Colonic mucosa (tissue), 4 donors: ENCODE results near the gene FAM210B. TPM values are rescaled to one million over a fixed set of nuclear protein-coding genes. Genes with fewer than 3 reads are reported as not detected.
A peak's percentile ranks its signal among the peaks of the same experiment; 100 is the strongest.
"Not testable (repeated sequence)": the region's sequence is repeated elsewhere in the genome, so short reads cannot be mapped to it uniquely, and the experiment has no call there.

Source experiments
- DNase-seq: peaks from one replicate; pipeline ENCODE4 v3.0.0-alpha.2; 2020
- H3K27ac ChIP-seq: fragments of 200-600 bp; one replicate; pipeline ENCODE4 v1.8.0; 2021
- H3K27me3 ChIP-seq: fragments of 200-600 bp; one replicate; pipeline ENCODE4 v1.8.0; 2021
- H3K36me3 ChIP-seq: fragments of 200-600 bp; one replicate; pipeline ENCODE4 v1.8.0; 2021
- H3K4me1 ChIP-seq: fragments of 200-600 bp; one replicate; pipeline ENCODE4 v1.8.0; 2021; ENCODE audit warnings: mild to moderate bottlenecking
- H3K4me3 ChIP-seq: fragments of 200-600 bp; one replicate; pipeline ENCODE4 v1.8.0; 2021
- H3K9ac ChIP-seq, 2 donors: one replicate each; pipeline ENCODE4 v1.7.0; 2013; ENCODE audit warnings: control low read depth in 2 of 2, low read depth in 2 of 2, low read length in 2 of 2
- H3K9me3 ChIP-seq: fragments of 200-600 bp; one replicate; pipeline ENCODE4 v1.8.0; 2021
- intact Hi-C: fragments of 100-400 bp; cut with DNase I; formaldehyde crosslinking; loops from one replicate; pipeline ENCODE4 v1.14.1; 2022
- total RNA-seq, 2 donors: library from RNA; stranded (reverse); fragmentation: NEBNext Ultra II Directional in 1 of 2; extraction: Animal tissue kit (Norgen Biotek cat#: 25700) in 1 of 2; gene quantifications; one replicate each; pipeline ENCODE4 v1.2.1, GENCODE V29; 2021
- TF ChIP-seq, protein P1 (sequence below): fragments of 200-600 bp; IDR thresholded peaks from one replicate; pipeline ENCODE4 v1.8.0; 2022; ENCODE audit warnings: antibody characterized with exemption, mild to moderate bottlenecking
- donor health status: healthy.
- donor health status: DM: no; HTN: no; CAD: no.
- donor health status: DM: no; HTN: no; CAD: no.

Gene FAM210B
- total RNA-seq, 2 donors from 2014 or later: 18.2 to 35.2 TPM

DNA sequence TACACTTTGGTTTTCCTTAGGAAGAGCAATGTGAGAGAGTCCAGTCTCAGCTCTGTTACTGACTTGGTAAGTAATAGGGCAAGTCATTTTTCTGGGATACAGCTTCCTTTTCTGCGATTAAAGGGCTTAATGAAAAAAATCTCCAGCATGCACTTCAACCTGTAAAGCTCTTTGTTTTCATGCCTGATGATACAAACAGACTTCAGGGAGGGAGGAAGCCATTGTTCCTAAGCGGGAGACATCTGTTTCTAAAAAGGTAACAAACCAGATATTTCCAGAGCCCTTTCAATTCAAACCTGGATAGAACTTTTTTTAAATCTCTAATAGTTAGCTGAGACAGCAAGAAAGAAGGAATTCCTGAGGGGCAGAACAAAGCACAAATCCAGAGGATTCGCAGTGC lies 48.1 kb downstream of the FAM210B start:
- no peaks in the 10 kb centered on the region for H3K9me3 ChIP-seq
- TF ChIP-seq, protein P1, sequence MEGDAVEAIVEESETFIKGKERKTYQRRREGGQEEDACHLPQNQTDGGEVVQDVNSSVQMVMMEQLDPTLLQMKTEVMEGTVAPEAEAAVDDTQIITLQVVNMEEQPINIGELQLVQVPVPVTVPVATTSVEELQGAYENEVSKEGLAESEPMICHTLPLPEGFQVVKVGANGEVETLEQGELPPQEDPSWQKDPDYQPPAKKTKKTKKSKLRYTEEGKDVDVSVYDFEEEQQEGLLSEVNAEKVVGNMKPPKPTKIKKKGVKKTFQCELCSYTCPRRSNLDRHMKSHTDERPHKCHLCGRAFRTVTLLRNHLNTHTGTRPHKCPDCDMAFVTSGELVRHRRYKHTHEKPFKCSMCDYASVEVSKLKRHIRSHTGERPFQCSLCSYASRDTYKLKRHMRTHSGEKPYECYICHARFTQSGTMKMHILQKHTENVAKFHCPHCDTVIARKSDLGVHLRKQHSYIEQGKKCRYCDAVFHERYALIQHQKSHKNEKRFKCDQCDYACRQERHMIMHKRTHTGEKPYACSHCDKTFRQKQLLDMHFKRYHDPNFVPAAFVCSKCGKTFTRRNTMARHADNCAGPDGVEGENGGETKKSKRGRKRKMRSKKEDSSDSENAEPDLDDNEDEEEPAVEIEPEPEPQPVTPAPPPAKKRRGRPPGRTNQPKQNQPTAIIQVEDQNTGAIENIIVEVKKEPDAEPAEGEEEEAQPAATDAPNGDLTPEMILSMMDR: no peak
- H3K4me1 ChIP-seq: no peaks in the 10 kb centered on the region
- H3K9ac ChIP-seq: no peak overlapping the region
- H3K36me3 ChIP-seq: peaks cover 5% of the 10 kb centered on the region
- intact Hi-C loops: no loop called here
- no peak overlapping the region for H3K27ac ChIP-seq
- H3K4me3 ChIP-seq: no peak overlapping the region
- no peak for DNase-seq
- H3K27me3 ChIP-seq: no peaks in the 10 kb centered on the region

DNA sequence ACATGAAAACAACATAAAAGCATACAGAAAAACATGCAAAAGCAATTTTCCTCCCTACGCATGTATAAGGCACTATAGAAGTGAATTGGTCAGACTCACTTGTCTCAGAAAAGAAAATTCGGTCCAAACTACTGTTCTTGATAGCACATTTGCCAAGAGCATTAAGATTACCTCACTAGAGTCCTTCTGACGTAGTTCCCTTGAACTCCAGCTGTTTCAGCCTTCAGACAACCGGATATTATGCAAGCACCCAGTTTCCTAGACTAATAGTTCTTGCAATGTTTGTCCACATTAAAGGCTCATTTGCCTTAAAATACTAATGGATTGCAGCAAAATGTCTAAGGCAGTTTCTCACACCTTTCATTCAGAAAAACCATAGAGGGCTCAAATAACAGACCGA lies 50.7 kb downstream of the FAM210B start:
- Histone ChIP-seq H3K36me3 (no peaks in the 10 kb centered on the region), H3K4me1 (no peaks in the 10 kb centered on the region), H3K27ac (no peak overlapping the region), H3K4me3 (no peak overlapping the region), H3K9ac (no peak overlapping the region), H3K9me3 (no peaks in the 10 kb centered on the region), H3K27me3 (no peaks in the 10 kb centered on the region)
- no peak for DNase-seq
- intact Hi-C loops: no loop called here
- TF ChIP-seq, protein P1: no peak

DNA sequence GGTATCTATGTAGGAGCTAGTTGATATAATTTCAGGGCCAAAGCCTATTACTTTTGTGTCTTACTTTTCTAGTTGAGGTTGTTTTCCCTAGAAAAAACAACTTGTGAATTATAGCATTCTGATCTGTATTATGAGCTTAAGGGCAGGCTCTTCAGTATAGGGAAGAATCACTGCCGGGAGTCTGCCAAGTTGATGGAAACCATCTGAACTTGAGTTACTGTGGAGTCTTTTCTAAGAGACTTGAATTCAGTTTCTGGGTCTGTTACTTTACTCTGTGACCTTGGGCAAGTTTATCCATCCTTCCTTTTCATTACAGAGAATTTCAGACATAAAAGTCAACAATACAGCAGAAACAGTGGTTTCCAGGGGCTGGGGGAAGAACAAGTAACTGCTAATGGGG lies 51.2 kb downstream of the FAM210B start:
- Histone ChIP-seq H3K9ac (no peak overlapping the region), H3K4me3 (no peak overlapping the region), H3K27me3 (no peaks in the 10 kb centered on the region), H3K4me1 (no peaks in the 10 kb centered on the region), H3K27ac (no peak overlapping the region), H3K9me3 (no peaks in the 10 kb centered on the region), H3K36me3 (no peaks in the 10 kb centered on the region)
- TF ChIP-seq, protein P1: no peak
- intact Hi-C loops: no loop called here
- DNase-seq: no peak

DNA sequence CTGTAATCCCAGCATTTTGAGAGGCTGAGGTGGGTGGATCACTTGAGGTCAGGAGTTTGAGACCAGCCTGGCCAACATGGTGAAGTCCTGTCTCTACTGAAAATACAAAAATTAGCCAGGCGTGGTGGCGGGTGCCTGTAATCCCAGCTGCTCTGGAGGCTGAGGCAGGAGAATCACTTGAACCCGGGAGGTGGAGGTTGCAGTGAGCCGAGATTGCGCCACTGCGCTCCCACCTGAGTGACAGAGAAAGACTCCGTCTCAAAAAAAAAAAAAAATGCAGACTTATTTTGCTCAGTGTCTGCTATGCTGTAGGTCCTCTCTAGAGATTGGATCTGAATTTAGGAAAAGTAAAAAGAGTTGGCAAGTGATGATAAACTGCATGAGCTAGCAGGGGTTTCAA lies 52.5 kb downstream of the FAM210B start:
- DNase-seq, intact Hi-C loops, H3K4me1 ChIP-seq, H3K9me3 ChIP-seq, H3K4me3 ChIP-seq, H3K36me3 ChIP-seq, H3K9ac ChIP-seq, H3K27me3 ChIP-seq: not testable (repeated sequence)
- H3K27ac ChIP-seq: peak overlapping the region; percentile 52

DNA sequence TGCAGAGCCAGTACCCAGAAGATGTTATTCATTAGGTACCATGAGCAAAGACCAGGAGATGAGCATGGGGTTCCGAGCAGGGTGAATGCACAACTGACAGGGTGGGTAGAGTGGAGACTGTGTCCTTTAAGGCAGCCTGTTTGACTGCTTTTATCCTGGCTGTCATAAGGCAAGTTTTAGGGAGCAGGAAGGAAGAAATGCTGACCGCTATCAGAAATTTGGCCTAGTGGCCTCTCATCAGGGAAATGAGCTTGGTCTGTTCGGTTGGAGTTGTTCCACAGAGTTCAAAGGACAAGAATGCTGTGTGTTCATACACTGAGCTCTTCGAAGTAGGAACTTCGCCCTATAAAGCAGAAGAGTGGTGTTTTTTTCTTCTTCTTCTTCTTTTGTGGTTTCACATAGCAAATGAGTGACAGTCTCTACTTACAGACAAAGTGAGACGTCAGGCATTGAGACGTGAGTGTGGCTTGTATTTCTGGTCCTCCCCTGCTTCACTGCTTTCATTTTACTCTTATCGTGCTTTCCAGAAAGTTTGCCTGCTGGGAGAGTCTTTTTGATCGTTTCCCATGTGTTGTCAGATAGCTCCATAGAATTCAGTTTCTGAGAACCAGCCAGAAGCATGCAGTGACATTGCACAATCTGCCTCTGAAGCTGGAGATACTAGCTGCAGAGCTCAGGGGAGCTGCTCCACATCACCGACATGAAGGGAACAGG lies 53.1 kb downstream of the FAM210B start, which contains the start of gene CASS4:
Gene CASS4, plus strand, starts transcription at position 502 of the 714 bp plus-strand sequence. Its CDS starts 199 bp downstream, at position 701.
- Histone ChIP-seq H3K9me3 (no peaks in the 10 kb centered on the region), H3K4me3 (no peak within 1 kb of the TSS), H3K27me3 (no peaks in the 10 kb centered on the region), H3K27ac (peak within 1 kb of the TSS; percentile 52), H3K9ac (peak within 1 kb of the TSS in 1 of 2 donors; percentile 1), H3K36me3 (no peaks in the 10 kb centered on the region), H3K4me1 (no peaks in the 10 kb centered on the region)
- intact Hi-C loops: no loop called here
- TF ChIP-seq, protein P1: no peak
- DNase-seq: no peak

DNA sequence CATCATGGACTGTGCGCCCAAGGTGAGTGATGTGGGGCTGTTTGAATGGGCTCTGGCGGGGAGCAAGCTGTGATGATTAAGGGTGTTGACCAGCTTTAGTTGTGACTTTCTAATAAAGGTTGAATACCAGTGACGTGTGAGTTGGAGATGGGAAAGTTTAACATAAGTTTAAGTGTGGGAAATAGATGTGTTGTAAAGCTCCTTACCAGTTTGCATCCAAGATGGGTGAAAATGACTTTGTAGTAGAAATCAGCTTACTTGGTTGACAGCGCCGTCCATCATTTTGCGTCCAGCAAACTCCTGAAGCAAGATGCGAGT lies 53.7 kb downstream of the FAM210B start:
- intact Hi-C loops: no loop called here

More for the DNA sequence above, 53.7 kb downstream of the FAM210B start:
- DNase-seq: no peak
- no peaks in the 10 kb centered on the region for H3K27me3 ChIP-seq
- H3K4me3 ChIP-seq: no peak overlapping the region
- H3K9ac ChIP-seq: peak overlapping the region in 1 of 2 donors; percentile 1
- H3K27ac ChIP-seq: peak overlapping the region; percentile 52
- no peaks in the 10 kb centered on the region for H3K4me1 ChIP-seq
- H3K36me3 ChIP-seq: no peaks in the 10 kb centered on the region
- TF ChIP-seq, protein P1: no peak
- H3K9me3 ChIP-seq: no peaks in the 10 kb centered on the region
